HG03064 (cell line): ENCODE results near the gene CELF2.

ENCODE experiments used
- ATAC-seq: cut with Tn5 transposase; IDR thresholded peaks from one replicate; pipeline ENCODE4 v1.9.1; 2021; ENCODE audit warnings: low read depth; ENCODE audit not compliant: unreplicated experiment

CELF2 gene

GRCh38 chr10:11232222-11232961 is 214.7 kb downstream of the CELF2 start:
- ATAC-seq, result no peak

GRCh38 chr10:11234857-11235531 is 217.3 kb downstream of the CELF2 start:
- no peak for ATAC-seq

- no peak for ATAC-seq
Observed at GRCh38 chr10:11235771-11236170, 218.1 kb downstream of the CELF2 start.

GRCh38 chr10:11236234-11236633 is 218.6 kb downstream of the CELF2 start:
- ATAC-seq, result peak; percentile 61

GRCh38 chr10:11237571-11237970 is 219.9 kb downstream of the CELF2 start:
- peak; percentile 36 for ATAC-seq

GRCh38 chr10:11238893-11239292 is 221.2 kb downstream of the CELF2 start:
- ATAC-seq, result no peak

GRCh38 chr10:11240641-11241040 is 223.0 kb downstream of the CELF2 start:
- ATAC-seq, result no peak

- peak; percentile 47 for ATAC-seq
Observed at GRCh38 chr10:11242443-11243387, 225.0 kb downstream of the CELF2 start.

- no peak for ATAC-seq
Observed at GRCh38 chr10:11243425-11244222, 226.0 kb downstream of the CELF2 start.

- ATAC-seq, result no peak
Observed at GRCh38 chr10:11245095-11245479, 227.4 kb downstream of the CELF2 start.

GRCh38 chr10:11245510-11245909 is 227.8 kb downstream of the CELF2 start:
- peak; percentile 35 for ATAC-seq

- ATAC-seq, result no peak
Observed at GRCh38 chr10:11245981-11246590, 228.4 kb downstream of the CELF2 start.

GRCh38 chr10:11246752-11247467 is 229.2 kb downstream of the CELF2 start:
- ATAC-seq, result peak; percentile 18

- no peak for ATAC-seq
Observed at GRCh38 chr10:11249152-11249807, 231.6 kb downstream of the CELF2 start.

- no peak for ATAC-seq
Observed at GRCh38 chr10:11249808-11250195, 232.1 kb downstream of the CELF2 start.

GRCh38 chr10:11250304-11250703 is 232.6 kb downstream of the CELF2 start:
- ATAC-seq, result no peak

GRCh38 chr10:11252887-11253286 is 235.2 kb downstream of the CELF2 start:
- no peak for ATAC-seq

GRCh38 chr10:11253385-11254002 is 235.8 kb downstream of the CELF2 start:
- ATAC-seq, result no peak
